ENCODE data around the gene ARID1B. TPM values are rescaled to one million over a fixed set of nuclear protein-coding genes. Genes with fewer than 3 reads are reported as not detected.

ARID1B gene
- total RNA-seq, 1 experiment from 2014 or later = 86.3 TPM

- no peak for TF ChIP-seq EZH2 (IDR thresholded peaks at IDR 0.05; ENCODE audit: borderline replicate concordance, low read depth, low read length, poor library complexity, severe bottlenecking)
- TF ChIP-seq, protein P1, sequence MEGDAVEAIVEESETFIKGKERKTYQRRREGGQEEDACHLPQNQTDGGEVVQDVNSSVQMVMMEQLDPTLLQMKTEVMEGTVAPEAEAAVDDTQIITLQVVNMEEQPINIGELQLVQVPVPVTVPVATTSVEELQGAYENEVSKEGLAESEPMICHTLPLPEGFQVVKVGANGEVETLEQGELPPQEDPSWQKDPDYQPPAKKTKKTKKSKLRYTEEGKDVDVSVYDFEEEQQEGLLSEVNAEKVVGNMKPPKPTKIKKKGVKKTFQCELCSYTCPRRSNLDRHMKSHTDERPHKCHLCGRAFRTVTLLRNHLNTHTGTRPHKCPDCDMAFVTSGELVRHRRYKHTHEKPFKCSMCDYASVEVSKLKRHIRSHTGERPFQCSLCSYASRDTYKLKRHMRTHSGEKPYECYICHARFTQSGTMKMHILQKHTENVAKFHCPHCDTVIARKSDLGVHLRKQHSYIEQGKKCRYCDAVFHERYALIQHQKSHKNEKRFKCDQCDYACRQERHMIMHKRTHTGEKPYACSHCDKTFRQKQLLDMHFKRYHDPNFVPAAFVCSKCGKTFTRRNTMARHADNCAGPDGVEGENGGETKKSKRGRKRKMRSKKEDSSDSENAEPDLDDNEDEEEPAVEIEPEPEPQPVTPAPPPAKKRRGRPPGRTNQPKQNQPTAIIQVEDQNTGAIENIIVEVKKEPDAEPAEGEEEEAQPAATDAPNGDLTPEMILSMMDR (conservative IDR thresholded peaks at IDR 0.05; ENCODE audit: low read depth, low read length) = no peak
- CTCF ChIA-PET = no interaction called here
These were observed 342.4 kb downstream of the ARID1B start for GRCh38 chr6:157119502-157120027.

DNA sequence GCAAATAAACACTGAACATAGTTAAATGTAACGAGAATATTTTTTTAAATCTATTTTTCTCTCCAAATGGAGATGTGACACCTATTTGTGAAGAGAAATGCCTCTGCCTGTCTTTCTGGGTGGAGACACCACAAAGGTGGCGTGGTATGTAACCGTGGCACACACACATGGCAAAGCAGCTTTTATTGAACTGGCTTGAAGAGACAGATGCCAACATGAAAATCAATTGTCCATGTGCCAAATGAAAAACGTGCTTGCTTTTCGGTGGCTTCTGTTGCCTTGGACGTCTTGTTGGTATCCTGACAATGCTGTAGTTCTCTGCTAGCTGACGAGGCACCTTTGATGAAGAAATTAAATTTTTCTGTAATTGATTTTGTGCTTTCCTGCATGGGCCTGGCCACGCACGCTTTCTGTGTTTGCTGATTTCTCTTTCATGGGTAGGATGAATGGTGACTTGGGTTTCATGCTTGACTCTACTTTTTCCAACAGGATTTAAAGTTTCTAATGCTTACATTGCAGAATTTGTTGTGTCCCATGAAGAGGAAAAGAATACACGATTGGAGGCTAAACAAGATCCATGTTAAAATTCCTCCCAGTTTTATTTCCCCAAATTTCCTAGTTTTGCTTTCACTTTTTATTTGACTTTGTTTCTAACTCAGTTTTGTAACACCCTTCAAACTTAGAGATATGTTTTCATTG, 343.5 kb downstream of the ARID1B start:
- Histone ChIP-seq H3K36me3 (ENCODE audit: insufficient read depth, low read length, poor library complexity, severe bottlenecking) (no peaks in the 10 kb centered on the region), H3K27me3 (replicated peaks; ENCODE audit: insufficient read depth, low read depth, low read length, poor library complexity) (no peaks in the 10 kb centered on the region), H3K27ac (ENCODE audit: low read depth, low read length, poor library complexity, severe bottlenecking) (no peak overlapping the region), H3K9me3 (ENCODE audit: low read depth, low read length, poor library complexity, severe bottlenecking) (no peaks in the 10 kb centered on the region), H3K4me1 (ENCODE audit: insufficient read depth, low read length, poor library complexity, severe bottlenecking) (no peaks in the 10 kb centered on the region), H3K4me3 (ENCODE audit: low read depth, low read length, poor library complexity, severe bottlenecking) (no peak overlapping the region)
- TF ChIP-seq EZH2 (IDR thresholded peaks at IDR 0.05; ENCODE audit: borderline replicate concordance, low read depth, low read length, poor library complexity, severe bottlenecking) = no peak
- TF ChIP-seq, protein P1 (conservative IDR thresholded peaks at IDR 0.05; ENCODE audit: low read depth, low read length) = no peak
- no TSS peak for BruUV-seq (replicated peaks)
- ChIA-PET POLR2A (ENCODE audit: low non-redundant PET) (interaction anchor here (0.5 kb wide), 1 partner anchor 100 kb away, joined by 4 read pairs; no protein-coding TSS in a partner anchor), CTCF (no interaction called here)
- intact Hi-C loops (cut with micrococcal nuclease; ENCODE audit: unreplicated experiment) = no loop called here
- no peak for DNase-seq (ENCODE audit: low spot score)

More at GRCh38 chr6:157119502-157120027, 342.4 kb downstream of the ARID1B start:
- Histone ChIP-seq H3K27me3 (replicated peaks; ENCODE audit: insufficient read depth, low read depth, low read length, poor library complexity) (no peaks in the 10 kb centered on the region), H3K4me1 (ENCODE audit: insufficient read depth, low read length, poor library complexity, severe bottlenecking) (no peaks in the 10 kb centered on the region), H3K4me3 (ENCODE audit: low read depth, low read length, poor library complexity, severe bottlenecking) (no peak overlapping the region), H3K9me3 (ENCODE audit: low read depth, low read length, poor library complexity, severe bottlenecking) (no peaks in the 10 kb centered on the region), H3K27ac (ENCODE audit: low read depth, low read length, poor library complexity, severe bottlenecking) (no peak overlapping the region), H3K36me3 (ENCODE audit: insufficient read depth, low read length, poor library complexity, severe bottlenecking) (no peaks in the 10 kb centered on the region)
- intact Hi-C loops (cut with micrococcal nuclease; ENCODE audit: unreplicated experiment) = no loop called here
- no TSS peak for BruUV-seq (replicated peaks)
- POLR2A ChIA-PET (ENCODE audit: low non-redundant PET) = no interaction called here
- DNase-seq (ENCODE audit: low spot score) = no peak

- ChIA-PET POLR2A (ENCODE audit: low non-redundant PET) (no interaction called here), CTCF (no interaction called here)
- H3K9me3 ChIP-seq (ENCODE audit: low read depth, low read length, poor library complexity, severe bottlenecking) = no peaks in the 10 kb centered on the region
- H3K27me3 ChIP-seq (replicated peaks; ENCODE audit: insufficient read depth, low read depth, low read length, poor library complexity) = no peaks in the 10 kb centered on the region
- no TSS peak for BruUV-seq (replicated peaks)
- DNase-seq (ENCODE audit: low spot score) = no peak
- no peak overlapping the region for H3K27ac ChIP-seq (ENCODE audit: low read depth, low read length, poor library complexity, severe bottlenecking)
- no peaks in the 10 kb centered on the region for H3K4me1 ChIP-seq (ENCODE audit: insufficient read depth, low read length, poor library complexity, severe bottlenecking)
- no peaks in the 10 kb centered on the region for H3K36me3 ChIP-seq (ENCODE audit: insufficient read depth, low read length, poor library complexity, severe bottlenecking)
- H3K4me3 ChIP-seq (ENCODE audit: low read depth, low read length, poor library complexity, severe bottlenecking) = no peak overlapping the region
- TF ChIP-seq, protein P1 (conservative IDR thresholded peaks at IDR 0.05; ENCODE audit: low read depth, low read length) = no peak
- TF ChIP-seq EZH2 (IDR thresholded peaks at IDR 0.05; ENCODE audit: borderline replicate concordance, low read depth, low read length, poor library complexity, severe bottlenecking) = no peak
- intact Hi-C loops (cut with micrococcal nuclease; ENCODE audit: unreplicated experiment) = no loop called here
These were observed 344.7 kb downstream of the ARID1B start for GRCh38 chr6:157121897-157122296.
